SK-N-SH (cell line): ENCODE measurements around the gene FZD1. TPM values are rescaled to one million over a fixed set of nuclear protein-coding genes. Genes with fewer than 3 reads are reported as not detected.

Experiments
- CTCF ChIA-PET: fragments of 300-600, 350-600 bp; formaldehyde crosslinking; extraction: SDS; loops from one replicate; lab custom pipeline; 2021; lab: Yijun Ruan, JAX
- POLR2A ChIA-PET: fragments of 350-600 bp; sonication (Branson Sonifier 250); formaldehyde crosslinking; extraction: SDS; loops from one replicate; lab custom pipeline; 2020; ENCODE audit warnings: antibody characterized with exemption, inconsistent platforms; lab: Yijun Ruan, JAX
- DNase-seq: peaks from one replicate; pipeline ENCODE4 v3.0.0; 2012
- H2AFZ ChIP-seq: fragments of 200-600 bp; sonication (generic); 2 replicates; pipeline ENCODE4 v1.8.1; 2016; ENCODE audit warnings: antibody characterized with exemption, mild to moderate bottlenecking, low read depth
- H3F3A ChIP-seq: fragments of 200-600 bp; sonication (generic); replicated peaks from 2 replicates; pipeline ENCODE3; 2016; ENCODE audit warnings: antibody characterized with exemption, mild to moderate bottlenecking; ENCODE audit not compliant: insufficient read depth
- H3K27ac ChIP-seq, 2 experiments: fragments of 200-500 bp in 1 of 2; fragments of 200-600 bp in 1 of 2; sonication (Bioruptor generic) in 1 of 2; sonication (generic), shearing (Covaris generic) in 1 of 2; 2 replicates each; pipeline versions ENCODE4 v1.5.1 to v1.6.1; 2014 to 2016; ENCODE audit warnings: low read depth in 2 of 2, inconsistent platforms in 1 of 2, low read length in 1 of 2, mild to moderate bottlenecking in 1 of 2, mixed read lengths in 1 of 2
- H3K27me3 ChIP-seq: fragments of 200-600 bp; sonication (generic), shearing (Covaris generic); 2 replicates; pipeline ENCODE4 v1.6.1; 2016; ENCODE audit warnings: mixed run types; ENCODE audit not compliant: insufficient read depth
- H3K36me3 ChIP-seq, 2 experiments: fragments of 200-500 bp in 1 of 2; fragments of 200-600 bp in 1 of 2; sonication (Bioruptor generic) in 1 of 2; sonication (generic) in 1 of 2; replicated peaks in 1 of 2; 2 replicates each; pipeline versions ENCODE3 to v1.5.1; 2014 to 2016; ENCODE audit warnings: low read length in 1 of 2, mild to moderate bottlenecking in 1 of 2; ENCODE audit not compliant: insufficient read depth in 2 of 2, control insufficient read depth in 1 of 2
- H3K4me1 ChIP-seq, 2 experiments: fragments of 200-500 bp in 1 of 2; fragments of 200-600 bp in 1 of 2; sonication (Bioruptor generic) in 1 of 2; sonication (generic), shearing (Covaris generic) in 1 of 2; 2 replicates each; pipeline versions ENCODE4 v1.5.1 to v1.6.1; 2014 to 2016; ENCODE audit warnings: low read depth in 1 of 2, low read length in 1 of 2, mixed run types in 1 of 2; ENCODE audit not compliant: insufficient read depth in 2 of 2, control insufficient read depth in 1 of 2
- H3K4me2 ChIP-seq: fragments of 200-600 bp; sonication (generic), shearing (Covaris generic); 2 replicates; pipeline ENCODE4 v1.6.1; 2017; ENCODE audit warnings: mixed run types
- H3K4me3 ChIP-seq, 2 experiments: fragments of 200-500 bp in 1 of 2; fragments of 200-600 bp in 1 of 2; sonication (Bioruptor generic) in 1 of 2; sonication (generic), shearing (Covaris generic) in 1 of 2; 2 replicates each; pipeline versions ENCODE4 v1.5.1 to v1.8.1; 2014 to 2016; ENCODE audit warnings: low read depth in 2 of 2, inconsistent platforms in 1 of 2, low read length in 1 of 2, mild to moderate bottlenecking in 1 of 2, mixed read lengths in 1 of 2, moderate library complexity in 1 of 2
- H3K79me2 ChIP-seq: fragments of 200-600 bp; sonication (generic); 2 replicates; pipeline ENCODE4 v1.8.1; 2017; ENCODE audit warnings: mild to moderate bottlenecking; ENCODE audit not compliant: insufficient read depth
- H3K9ac ChIP-seq: fragments of 200-600 bp; sonication (generic); 2 replicates; pipeline ENCODE4 v1.6.1; 2017; ENCODE audit warnings: mixed run types
- H3K9me2 ChIP-seq: fragments of 200-600 bp; sonication (generic); 2 replicates; pipeline ENCODE4 v1.6.1; 2017; ENCODE audit warnings: mixed run types
- H3K9me3 ChIP-seq: fragments of 200-600 bp; sonication (generic); 2 replicates; pipeline ENCODE4 v1.6.1; 2017; ENCODE audit warnings: mixed run types, mild to moderate bottlenecking, moderate library complexity
- H4K20me1 ChIP-seq: fragments of 200-600 bp; sonication (generic); 2 replicates; pipeline ENCODE4 v1.6.1; 2017; ENCODE audit warnings: mild to moderate bottlenecking, mixed run types; ENCODE audit not compliant: insufficient read depth
- ELF1 ChIP-seq: IDR thresholded peaks from 2 replicates; pipeline ENCODE4 v1.4.0; 2012
- FOSL2 ChIP-seq: IDR thresholded peaks from 2 replicates; pipeline ENCODE4 v1.4.0; 2012; ENCODE audit warnings: low read depth, mild to moderate bottlenecking, moderate library complexity, borderline replicate concordance
- JUND ChIP-seq: IDR thresholded peaks from 2 replicates; pipeline ENCODE4 v1.4.0; 2012
- MAX ChIP-seq: IDR thresholded peaks from 2 replicates; pipeline ENCODE4 v1.4.0; 2012; ENCODE audit warnings: low read depth
- MEF2A ChIP-seq: IDR thresholded peaks from 2 replicates; pipeline ENCODE4 v1.4.0; 2012; ENCODE audit warnings: low read depth, borderline replicate concordance
- NRF1 ChIP-seq: IDR thresholded peaks from 2 replicates; pipeline ENCODE4 v1.6.1; 2012; ENCODE audit warnings: low read depth, mild to moderate bottlenecking, low read length
- PBX3 ChIP-seq: IDR thresholded peaks from 2 replicates; pipeline ENCODE4; 2012
- POLR2AphosphoS5 ChIP-seq: IDR thresholded peaks from 2 replicates; pipeline ENCODE4 v1.6.1; 2012; ENCODE audit warnings: low read depth, low read length
- RAD21 ChIP-seq: IDR thresholded peaks from 2 replicates; pipeline ENCODE4 v1.6.1; 2012; ENCODE audit warnings: mild to moderate bottlenecking, low read length
- RCOR1 ChIP-seq: fragments of 150-350 bp; IDR thresholded peaks from 2 replicates; pipeline ENCODE4 v1.6.1; 2017; ENCODE audit warnings: antibody characterized with exemption, low read length
- RFX5 ChIP-seq: IDR thresholded peaks from 2 replicates; pipeline ENCODE4 v1.6.1; 2012; ENCODE audit warnings: mild to moderate bottlenecking, improper control_type of control experiment, low read length
- SMC3 ChIP-seq: IDR thresholded peaks from 2 replicates; pipeline ENCODE4 v1.6.1; 2012; ENCODE audit warnings: low read depth, low read length, improper control_type of control experiment
- TCF12 ChIP-seq: IDR thresholded peaks from 2 replicates; pipeline ENCODE4 v1.4.0; 2012
- YY1 ChIP-seq: IDR thresholded peaks from 2 replicates; pipeline ENCODE4 v1.4.0; 2012; ENCODE audit warnings: low read depth, mild to moderate bottlenecking
- WGBS: methylation state at CpG from one replicate; pipeline ENCODE4 v1.1.6; 2017; ENCODE audit warnings: low lambda C conversion rate; 5-methylcytosine and 5-hydroxymethylcytosine counted together
- polyA plus RNA-seq, 3 experiments: library from polyadenylated mRNA; depleted of rRNA; stranded (reverse); fragments of >200 nt; gene quantifications; 2 replicates each; pipeline ENCODE4 v1.2.3, GENCODE V29; 2012
- TF ChIP-seq, protein P1 (sequence below): fragments of 150-350 bp; IDR thresholded peaks from 2 replicates; pipeline ENCODE4 v1.6.1; 2016; ENCODE audit warnings: mild to moderate bottlenecking, low read depth, low read length
- TF ChIP-seq, protein P2 (sequence below): fragments of 150-350 bp; IDR thresholded peaks from 2 replicates; pipeline ENCODE4 v1.6.1; 2017; ENCODE audit warnings: antibody characterized with exemption, low read length, low read depth, borderline replicate concordance
- TF ChIP-seq, protein P3 (sequence below): IDR thresholded peaks from 2 replicates; pipeline ENCODE4 v1.4.0; 2012; ENCODE audit warnings: low read depth, borderline replicate concordance

Gene FZD1
- polyA plus RNA-seq, 1 of the 3 experiments (the other 2 are of a cell fraction): 3.8 TPM

DNA sequence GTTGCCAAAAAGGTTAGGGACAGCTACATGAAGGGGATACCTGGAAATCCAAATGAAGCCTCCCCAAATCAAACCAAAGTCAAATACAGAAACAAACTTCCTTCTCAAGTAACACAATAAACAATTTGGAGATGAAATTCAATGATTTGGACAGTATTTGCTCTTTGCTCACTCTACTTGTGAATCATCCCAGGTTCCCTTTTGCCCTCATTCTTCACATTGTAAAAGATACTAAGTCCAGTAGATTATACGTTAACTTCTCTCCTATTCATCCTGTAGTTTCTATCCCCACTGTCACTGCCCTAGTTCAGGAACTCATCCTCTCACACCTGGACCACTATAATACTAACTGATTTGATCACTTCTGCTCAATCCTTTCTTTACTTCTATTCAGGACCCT is 28.3 kb downstream of the FZD1 start:
- TF ChIP-seq PBX3: no peak
- no peak for TF ChIP-seq POLR2AphosphoS5
- no peak for TF ChIP-seq ELF1
- no peak for TF ChIP-seq RCOR1
- no peak for TF ChIP-seq FOSL2
- TF ChIP-seq SMC3: no peak
- TF ChIP-seq RFX5: no peak
- TF ChIP-seq JUND: no peak
- TF ChIP-seq, protein P1, sequence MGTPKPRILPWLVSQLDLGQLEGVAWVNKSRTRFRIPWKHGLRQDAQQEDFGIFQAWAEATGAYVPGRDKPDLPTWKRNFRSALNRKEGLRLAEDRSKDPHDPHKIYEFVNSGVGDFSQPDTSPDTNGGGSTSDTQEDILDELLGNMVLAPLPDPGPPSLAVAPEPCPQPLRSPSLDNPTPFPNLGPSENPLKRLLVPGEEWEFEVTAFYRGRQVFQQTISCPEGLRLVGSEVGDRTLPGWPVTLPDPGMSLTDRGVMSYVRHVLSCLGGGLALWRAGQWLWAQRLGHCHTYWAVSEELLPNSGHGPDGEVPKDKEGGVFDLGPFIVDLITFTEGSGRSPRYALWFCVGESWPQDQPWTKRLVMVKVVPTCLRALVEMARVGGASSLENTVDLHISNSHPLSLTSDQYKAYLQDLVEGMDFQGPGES: no peak
- TF ChIP-seq, protein P2, sequence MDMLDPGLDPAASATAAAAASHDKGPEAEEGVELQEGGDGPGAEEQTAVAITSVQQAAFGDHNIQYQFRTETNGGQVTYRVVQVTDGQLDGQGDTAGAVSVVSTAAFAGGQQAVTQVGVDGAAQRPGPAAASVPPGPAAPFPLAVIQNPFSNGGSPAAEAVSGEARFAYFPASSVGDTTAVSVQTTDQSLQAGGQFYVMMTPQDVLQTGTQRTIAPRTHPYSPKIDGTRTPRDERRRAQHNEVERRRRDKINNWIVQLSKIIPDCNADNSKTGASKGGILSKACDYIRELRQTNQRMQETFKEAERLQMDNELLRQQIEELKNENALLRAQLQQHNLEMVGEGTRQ: no peak
- TF ChIP-seq MAX: no peak
- TF ChIP-seq RAD21: no peak
- TF ChIP-seq TCF12: no peak
- no peak for TF ChIP-seq YY1
- TF ChIP-seq MEF2A: no peak
- no peak for TF ChIP-seq NRF1
- TF ChIP-seq, protein P3, sequence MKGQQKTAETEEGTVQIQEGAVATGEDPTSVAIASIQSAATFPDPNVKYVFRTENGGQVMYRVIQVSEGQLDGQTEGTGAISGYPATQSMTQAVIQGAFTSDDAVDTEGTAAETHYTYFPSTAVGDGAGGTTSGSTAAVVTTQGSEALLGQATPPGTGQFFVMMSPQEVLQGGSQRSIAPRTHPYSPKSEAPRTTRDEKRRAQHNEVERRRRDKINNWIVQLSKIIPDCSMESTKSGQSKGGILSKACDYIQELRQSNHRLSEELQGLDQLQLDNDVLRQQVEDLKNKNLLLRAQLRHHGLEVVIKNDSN: no peak
- Histone ChIP-seq H3K4me1 (no peaks in the 10 kb centered on the region; a peak in 1 of 4 replicates), H3K9me3 (no peaks in the 10 kb centered on the region), H3K27me3 (peaks cover 14% of the 10 kb centered on the region; the same call in 1 of the 2 replicates), H3K4me3 (no peak overlapping the region), H3F3A (no peaks in the 10 kb centered on the region), H4K20me1 (no peaks in the 10 kb centered on the region), H3K27ac (no peak overlapping the region), H3K9ac (no peak overlapping the region), H2AFZ (no peak overlapping the region), H3K9me2 (no peaks in the 10 kb centered on the region), H3K4me2 (no peak overlapping the region), H3K36me3 (no peaks in the 10 kb centered on the region), H3K79me2 (no peaks in the 10 kb centered on the region)
- 55% methylated on average over 1 of the region's 1 CpG for WGBS
- ChIA-PET POLR2A (no interaction called here), CTCF (interaction anchor here (1.1 kb wide), 1 partner anchor 651 kb away, joined by 3 read pairs; no protein-coding TSS in a partner anchor)
- DNase-seq: no peak
